AG09309 (cell line): Measurements from ENCODE around the gene SNX1.
A peak's percentile ranks its signal among the peaks of the same experiment; 100 is the strongest.

Source experiments
- DNase-seq: peaks from one replicate; pipeline ENCODE4 v3.0.0-alpha.2; 2010; ENCODE audit warnings: low read depth
- H3K4me3 ChIP-seq: 2 replicates; pipeline ENCODE4 v1.5.1; 2011; ENCODE audit warnings: mild to moderate bottlenecking, low read depth, low read length, moderate library complexity; ENCODE audit not compliant: control insufficient read depth
- CTCF ChIP-seq: IDR thresholded peaks from 2 replicates; pipeline ENCODE4 v1.5.1; 2011; ENCODE audit warnings: mild to moderate bottlenecking, low read depth, low read length, inconsistent platforms; ENCODE audit not compliant: insufficient read depth, control insufficient read depth; ENCODE audit errors: missing control alignments

The SNX1 gene

GRCh38 chr15:64095795-64096667, at the start of gene SNX1:
Gene SNX1 (plus strand): TSS chr15:64095982. CDS start chr15:64096014, 32 bp downstream.
- peak within 1 kb of the TSS; percentile 97 for H3K4me3 ChIP-seq
- peak; percentile 70 for DNase-seq
- TF ChIP-seq CTCF: no peak

- DNase-seq: no peak
- TF ChIP-seq CTCF: peak; percentile 70
- peak within 1 kb of the TSS; percentile 54 for H3K4me3 ChIP-seq
These were observed 49.2 kb upstream of the SNX1 start, which contains the start of gene DAPK2 for GRCh38 chr15:64046421-64047153. Gene DAPK2 (minus strand): TSS chr15:64046485. CDS start chr15:64040261, 6,224 bp downstream.

- no peak for TF ChIP-seq CTCF
- no peak for DNase-seq
- no peak overlapping the region for H3K4me3 ChIP-seq
These were observed 46.9 kb upstream of the SNX1 start for GRCh38 chr15:64048781-64049460.

GRCh38 chr15:64050281-64051092, 45.3 kb upstream of the SNX1 start:
- no peak for DNase-seq
- H3K4me3 ChIP-seq: no peak overlapping the region
- no peak for TF ChIP-seq CTCF

- no peak overlapping the region for H3K4me3 ChIP-seq
- DNase-seq: no peak
- no peak for TF ChIP-seq CTCF
These were observed 44.7 kb upstream of the SNX1 start for GRCh38 chr15:64051093-64051402.
